Upper lobe of left lung (tissue), 6 donors: ENCODE measurements around the gene FN3KRP. TPM values are rescaled to one million over a fixed set of nuclear protein-coding genes. Genes with fewer than 3 reads are reported as not detected.
A peak's percentile ranks its signal among the peaks of the same experiment; 100 is the strongest.

Source experiments
- ATAC-seq, 2 donors: fragments of 200-7000 bp; cut with Tn5 transposase; one replicate each; pipeline ENCODE4 v1.9.1; 2022; ENCODE audit warnings: mild to moderate bottlenecking in 2 of 2, moderate library complexity in 2 of 2; ENCODE audit not compliant: low FRiP score in 2 of 2
- DNase-seq, 2 donors: peaks; one replicate each; pipeline ENCODE4 v3.0.0-alpha.2; 2019 to 2020
- H3K27ac ChIP-seq, 4 donors: fragments of 200-600 bp; sonication (generic); one replicate each; pipeline ENCODE4 v1.5.1; 2016 to 2019
- H3K27me3 ChIP-seq, 4 donors: fragments of 200-600 bp; sonication (generic); one replicate each; pipeline ENCODE4 v1.5.1; 2017 to 2019
- H3K36me3 ChIP-seq, 4 donors: fragments of 200-600 bp; sonication (generic); one replicate each; pipeline ENCODE4 v1.5.1; 2016 to 2019
- H3K4me1 ChIP-seq, 4 donors: fragments of 200-600 bp; sonication (generic); one replicate each; pipeline ENCODE4 v1.5.1; 2018 to 2019
- H3K4me3 ChIP-seq, 4 donors: fragments of 200-600 bp; sonication (generic); one replicate each; pipeline ENCODE4 v1.5.1; 2017 to 2019; ENCODE audit warnings: mild to moderate bottlenecking in 2 of 4, moderate library complexity in 1 of 4
- H3K9me3 ChIP-seq, 4 donors: fragments of 200-600 bp; sonication (generic); one replicate each; pipeline ENCODE4 v1.5.1; 2018 to 2019
- EP300 ChIP-seq, 4 donors: sonication (generic); formaldehyde crosslinking; IDR thresholded peaks; one replicate each; pipeline ENCODE4 v1.5.1; 2017; ENCODE audit warnings: antibody characterized with exemption in 4 of 4, control low read depth in 2 of 4
- POLR2A ChIP-seq, 4 donors: fragments of 450-650 bp; IDR thresholded peaks; one replicate each; pipeline ENCODE4 v1.5.1; 2016 to 2017; ENCODE audit warnings: antibody characterized with exemption in 4 of 4, mild to moderate bottlenecking in 2 of 4
- POLR2AphosphoS5 ChIP-seq, 2 donors: sonication (generic); formaldehyde crosslinking; IDR thresholded peaks; one replicate each; pipeline ENCODE4 v1.5.1; 2017; ENCODE audit warnings: antibody characterized with exemption in 2 of 2
- WGBS, 2 donors: methylation state at CpG; one replicate each; pipeline ENCODE4 v1.1.5; 2017 to 2018; 5-methylcytosine and 5-hydroxymethylcytosine counted together
- total RNA-seq, 6 donors: library from RNA; depleted of rRNA in 4 of 6; stranded (reverse); fragments of >200 nt in 4 of 6; gene quantifications; one replicate each; pipeline versions ENCODE4 v1.1.0 to v1.2.1, GENCODE V29; 2016 to 2021
- TF ChIP-seq, protein P1 (sequence below), 6 experiments: fragments of 450-650 bp in 4 of 6; fragments of 200-600 bp in 2 of 6; sonication (generic) in 2 of 6; IDR thresholded peaks; one replicate each; pipeline ENCODE4 v1.5.1; 2016 to 2019; ENCODE audit warnings: antibody characterized with exemption in 6 of 6
- donor health status: DM: no; HTN: no; CAD: no; lungs with moderate emphysema.
- donor health status: DM: no; HTN: yes; CAD: no; lungs with severe emphysema.

Gene FN3KRP
- total RNA-seq, 6 donors from 2014 or later: 14.7 to 94.3 (median 28.8) TPM

DNA sequence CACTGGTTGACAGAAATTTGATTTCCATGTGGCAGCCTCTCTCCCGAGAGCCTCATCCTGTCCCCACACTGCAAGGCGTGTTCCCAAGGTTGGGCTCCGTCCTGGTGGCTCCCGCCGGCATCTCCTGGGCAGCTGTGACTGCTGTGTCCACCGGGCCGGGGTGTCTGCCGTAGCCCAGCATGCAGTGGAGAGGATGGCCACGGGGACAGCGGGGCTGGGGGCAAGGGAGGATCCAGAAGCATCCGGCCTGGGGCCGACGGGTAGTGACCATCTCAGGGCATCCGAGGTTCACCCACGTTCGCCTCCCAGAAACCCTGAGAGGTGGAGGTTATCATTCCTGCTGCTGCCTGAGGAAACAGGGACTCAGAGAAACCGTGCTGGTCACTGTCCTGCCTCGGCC, 10.8 kb upstream of the FN3KRP start:
- Histone ChIP-seq H3K27ac (no peak overlapping the region), H3K4me3 (no peak overlapping the region), H3K36me3 (no peaks in the 10 kb centered on the region), H3K9me3 (no peaks in the 10 kb centered on the region), H3K4me1 (no peaks in the 10 kb centered on the region), H3K27me3 (no peaks in the 10 kb centered on the region)
- 89 to 94% methylated on average over 3 to 14 of the region's 18 CpGs for WGBS, 2 donors
- no peak for TF ChIP-seq POLR2AphosphoS5 (IDR thresholded peaks at IDR 0.05)
- no peak for TF ChIP-seq EP300 (IDR thresholded peaks at IDR 0.05)
- TF ChIP-seq POLR2A (IDR thresholded peaks at IDR 0.05): no peak
- TF ChIP-seq, protein P1, sequence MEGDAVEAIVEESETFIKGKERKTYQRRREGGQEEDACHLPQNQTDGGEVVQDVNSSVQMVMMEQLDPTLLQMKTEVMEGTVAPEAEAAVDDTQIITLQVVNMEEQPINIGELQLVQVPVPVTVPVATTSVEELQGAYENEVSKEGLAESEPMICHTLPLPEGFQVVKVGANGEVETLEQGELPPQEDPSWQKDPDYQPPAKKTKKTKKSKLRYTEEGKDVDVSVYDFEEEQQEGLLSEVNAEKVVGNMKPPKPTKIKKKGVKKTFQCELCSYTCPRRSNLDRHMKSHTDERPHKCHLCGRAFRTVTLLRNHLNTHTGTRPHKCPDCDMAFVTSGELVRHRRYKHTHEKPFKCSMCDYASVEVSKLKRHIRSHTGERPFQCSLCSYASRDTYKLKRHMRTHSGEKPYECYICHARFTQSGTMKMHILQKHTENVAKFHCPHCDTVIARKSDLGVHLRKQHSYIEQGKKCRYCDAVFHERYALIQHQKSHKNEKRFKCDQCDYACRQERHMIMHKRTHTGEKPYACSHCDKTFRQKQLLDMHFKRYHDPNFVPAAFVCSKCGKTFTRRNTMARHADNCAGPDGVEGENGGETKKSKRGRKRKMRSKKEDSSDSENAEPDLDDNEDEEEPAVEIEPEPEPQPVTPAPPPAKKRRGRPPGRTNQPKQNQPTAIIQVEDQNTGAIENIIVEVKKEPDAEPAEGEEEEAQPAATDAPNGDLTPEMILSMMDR (IDR thresholded peaks at IDR 0.05): no peak
- ATAC-seq (no peak), DNase-seq (peak in 1 of 2 donors; percentile 76)

DNA sequence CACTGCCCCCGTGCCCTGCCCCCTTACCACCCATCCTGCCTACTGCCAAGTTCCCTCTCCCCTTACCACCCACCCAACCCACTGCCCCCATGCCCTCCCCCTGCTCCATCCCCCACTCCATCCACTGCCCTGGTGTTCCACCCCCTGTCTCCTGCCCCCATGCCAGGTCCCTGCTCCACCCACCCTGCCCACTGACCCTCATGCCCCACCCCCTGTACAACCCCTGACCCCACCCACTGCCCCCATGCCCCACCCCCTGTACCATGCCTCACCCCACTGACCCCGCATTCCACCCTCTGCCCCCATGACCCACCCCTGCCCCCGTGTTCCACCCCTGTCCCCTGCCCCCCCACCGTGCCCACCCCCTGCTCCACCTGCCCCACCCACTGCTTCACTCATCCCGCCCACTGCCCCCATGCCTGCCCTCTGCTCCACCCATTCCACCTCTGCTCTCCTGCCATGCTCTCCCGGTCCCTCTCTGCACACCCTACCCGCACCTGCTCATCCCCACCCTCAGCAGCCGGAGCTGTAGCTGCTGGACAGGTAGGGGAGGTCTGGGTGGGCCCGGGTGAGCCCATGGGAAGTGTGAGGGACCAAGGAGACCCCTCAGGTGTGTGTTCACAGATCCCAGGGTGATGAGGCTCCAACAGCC, 7.4 kb upstream of the FN3KRP start:
- H3K36me3 ChIP-seq: no peaks in the 10 kb centered on the region
- no peak overlapping the region for H3K27ac ChIP-seq
- H3K9me3 ChIP-seq: no peaks in the 10 kb centered on the region
- no peak for ATAC-seq
- H3K4me1 ChIP-seq: no peaks in the 10 kb centered on the region
- no peaks in the 10 kb centered on the region for H3K27me3 ChIP-seq
- H3K4me3 ChIP-seq: no peak overlapping the region
- no peak for DNase-seq
- TF ChIP-seq EP300 (IDR thresholded peaks at IDR 0.05): no peak
- no peak for TF ChIP-seq POLR2A (IDR thresholded peaks at IDR 0.05)
- no peak for TF ChIP-seq POLR2AphosphoS5 (IDR thresholded peaks at IDR 0.05)
- TF ChIP-seq, protein P1 (IDR thresholded peaks at IDR 0.05): no peak
- WGBS, 2 donors: 50 to 86% methylated on average over 3 to 5 of the region's 9 CpGs

DNA sequence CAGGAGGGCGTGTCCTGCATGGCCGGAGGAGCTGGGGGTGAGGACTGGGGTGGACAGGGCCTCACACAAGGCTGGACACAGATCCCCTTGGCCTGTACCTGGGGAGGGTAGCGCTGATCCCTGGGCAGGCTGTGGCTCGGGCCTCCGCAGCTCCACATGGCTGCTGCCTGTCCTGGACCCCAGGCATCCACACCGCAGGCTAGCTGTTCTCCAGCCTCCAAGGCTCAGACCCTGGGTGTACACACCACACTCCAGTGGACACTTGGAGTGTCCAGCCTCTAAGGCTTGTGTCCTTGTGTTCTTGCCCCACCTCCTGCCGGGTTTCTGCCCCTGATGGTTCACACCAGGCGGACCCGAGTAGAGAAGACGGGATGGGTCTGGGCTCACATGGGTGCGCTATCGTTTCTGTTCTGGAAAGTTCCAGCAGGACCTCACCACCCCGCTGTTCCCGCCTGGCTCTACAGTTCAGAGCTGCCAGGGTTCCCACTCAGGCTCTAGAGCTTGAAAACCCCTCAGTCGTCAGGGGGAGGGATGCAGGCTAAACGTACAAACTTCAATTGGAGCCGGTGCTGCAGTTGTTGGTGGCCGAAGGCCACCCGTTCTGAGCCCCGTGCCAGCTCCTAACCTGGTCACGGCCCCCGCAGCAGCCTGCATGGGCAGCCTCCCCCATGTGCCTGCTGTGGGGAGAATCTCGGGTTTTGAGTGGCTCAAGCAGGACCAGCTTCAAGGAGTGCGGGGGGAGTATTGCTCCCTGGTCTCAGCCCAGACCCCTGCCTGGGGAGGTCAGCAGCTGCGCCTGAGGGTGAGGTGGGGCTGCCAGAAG, 6.6 kb upstream of the FN3KRP start:
- no peaks in the 10 kb centered on the region for H3K9me3 ChIP-seq
- no peak overlapping the region for H3K4me3 ChIP-seq
- WGBS, 2 donors: 84 to 91% methylated on average over 19 to 23 of the region's 25 CpGs
- no peaks in the 10 kb centered on the region for H3K36me3 ChIP-seq
- H3K27ac ChIP-seq: no peak overlapping the region
- ATAC-seq (no peak), DNase-seq (no peak)
- TF ChIP-seq, protein P1 (IDR thresholded peaks at IDR 0.05): no peak
- TF ChIP-seq POLR2A (IDR thresholded peaks at IDR 0.05) (no peak), EP300 (IDR thresholded peaks at IDR 0.05) (no peak), POLR2AphosphoS5 (IDR thresholded peaks at IDR 0.05) (no peak)
- H3K4me1 ChIP-seq: no peaks in the 10 kb centered on the region
- H3K27me3 ChIP-seq: no peaks in the 10 kb centered on the region

DNA sequence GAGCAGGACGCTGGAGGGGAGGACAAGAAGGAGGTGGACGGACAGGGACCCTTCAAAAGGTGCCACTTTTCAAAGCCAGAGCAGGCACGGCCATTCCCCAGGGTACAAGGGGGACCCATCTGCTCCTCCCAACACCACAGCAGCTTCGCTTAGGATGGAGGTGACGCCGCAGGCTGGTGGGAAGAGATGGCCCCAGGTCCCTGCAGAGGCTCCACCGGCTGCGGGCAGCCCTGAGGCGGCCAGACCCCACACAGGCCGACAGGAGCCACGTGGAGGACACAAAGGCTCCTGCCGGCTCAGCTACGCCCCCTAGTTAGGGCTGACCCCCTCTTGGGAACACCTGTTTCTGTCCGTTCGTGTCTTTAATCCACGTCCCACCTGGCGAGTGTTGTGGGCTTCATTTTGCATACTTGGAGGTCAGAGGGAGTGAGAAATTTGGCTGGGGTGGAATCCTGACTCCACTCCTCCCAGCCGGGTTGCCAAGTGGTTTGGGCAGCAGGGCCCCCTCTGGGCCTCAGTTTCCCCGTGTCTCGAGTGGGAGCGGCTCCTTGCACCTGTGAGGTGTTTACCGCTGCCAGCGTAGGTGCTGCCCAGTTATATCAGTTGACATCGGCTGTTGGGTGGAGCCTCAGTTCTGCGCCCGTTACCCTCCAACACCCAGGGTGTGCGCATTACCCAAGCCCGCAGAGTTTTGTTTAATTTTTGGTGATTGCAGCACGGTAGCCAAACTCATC, 5.8 kb upstream of the FN3KRP start:
- Histone ChIP-seq H3K36me3 (no peaks in the 10 kb centered on the region), H3K4me3 (no peak overlapping the region), H3K27ac (no peak overlapping the region), H3K4me1 (peaks cover under 1 to 1% (median under 1%) of the 10 kb centered on the region in 4 donors), H3K27me3 (no peaks in the 10 kb centered on the region), H3K9me3 (no peaks in the 10 kb centered on the region)
- TF ChIP-seq POLR2A (IDR thresholded peaks at IDR 0.05) (no peak), EP300 (IDR thresholded peaks at IDR 0.05) (no peak)
- ATAC-seq (no peak), DNase-seq (no peak)
- WGBS, 2 donors: 75 to 86% methylated on average over 9 to 22 of the region's 29 CpGs
